Spinal cord (tissue), 10 donors: Measurements from ENCODE around the gene PLCB1. TPM values are rescaled to one million over a fixed set of nuclear protein-coding genes. Genes with fewer than 3 reads are reported as not detected.
"Not testable (repeated sequence)": the region's sequence is repeated elsewhere in the genome, so short reads cannot be mapped to it uniquely, and the experiment has no call there.

ENCODE experiments used
- DNase-seq, 6 donors: peaks; one replicate each; pipeline versions ENCODE4 v3.0.0 to v3.0.0-alpha.2; 2013 to 2015; ENCODE audit warnings: low spot score in 6 of 6, low read depth in 4 of 6
- H3K27ac ChIP-seq: one replicate; pipeline ENCODE4 v1.5.1; 2013; ENCODE audit warnings: low read depth, low read length, control low read depth
- H3K27me3 ChIP-seq: one replicate; pipeline ENCODE4 v1.6.1; 2013; ENCODE audit warnings: low read length; ENCODE audit not compliant: control insufficient read depth, insufficient read depth
- H3K36me3 ChIP-seq: one replicate; pipeline ENCODE4 v1.6.1; 2013; ENCODE audit warnings: low read length; ENCODE audit not compliant: control insufficient read depth, insufficient read depth
- H3K4me1 ChIP-seq: one replicate; pipeline ENCODE4 v1.6.1; 2013; ENCODE audit warnings: low read length; ENCODE audit not compliant: control insufficient read depth, insufficient read depth
- H3K4me3 ChIP-seq: one replicate; pipeline ENCODE4 v1.5.1; 2013; ENCODE audit warnings: low read depth, low read length, control low read depth
- H3K9me3 ChIP-seq: one replicate; pipeline ENCODE4 v1.6.1; 2013; ENCODE audit warnings: low read length; ENCODE audit not compliant: control insufficient read depth, insufficient read depth
- WGBS: methylation state at CpG from one replicate; pipeline ENCODE4 v1.1.5; 2013; ENCODE audit warnings: missing lambda C conversion rate; ENCODE audit not compliant: insufficient coverage; 5-methylcytosine and 5-hydroxymethylcytosine counted together
- polyA plus RNA-seq, 2 donors: library from polyadenylated mRNA; unstranded; fragments of 120-200 nt; gene quantifications; one replicate each; pipeline ENCODE4 v1.2.1, GENCODE V29; 2013; ENCODE audit not compliant: insufficient read length in 2 of 2
- total RNA-seq, 2 donors: library from RNA; depleted of rRNA in 1 of 2; stranded (reverse); fragments of 120-200 nt in 1 of 2; fragments of >200 nt in 1 of 2; gene quantifications; one replicate each; pipeline versions ENCODE4 v1.2.3 to v1.2.4, GENCODE V29; 2013 to 2014
- donor health status: healthy.

The PLCB1 gene
- total and polyA plus RNA-seq, 4 donors, result 42.9 to 111 (median 88.2) TPM

DNA sequence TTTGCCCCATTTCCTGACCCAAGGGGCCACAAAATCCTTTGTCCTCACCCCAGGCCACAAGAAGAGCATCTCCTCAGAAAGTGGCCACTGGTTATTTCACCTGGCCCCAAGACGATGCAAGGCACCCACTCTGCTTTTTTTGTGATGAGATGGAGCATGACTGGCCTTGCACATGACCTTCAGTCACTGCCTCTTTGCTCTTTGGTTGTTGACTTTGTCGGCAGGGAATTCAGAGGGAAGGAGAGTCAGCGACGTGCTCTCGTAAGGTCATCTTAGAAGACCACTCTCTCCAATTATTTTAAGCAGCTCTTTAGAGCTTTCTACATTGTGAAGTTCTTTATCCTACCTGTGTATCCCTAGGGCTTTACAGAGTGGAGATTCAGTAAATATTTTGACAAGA lies 306.7 kb downstream of the PLCB1 start:
- no peaks in the 10 kb centered on the region for H3K36me3 ChIP-seq
- no peak overlapping the region for H3K27ac ChIP-seq
- H3K4me3 ChIP-seq, result no peak overlapping the region
- no peaks in the 10 kb centered on the region for H3K4me1 ChIP-seq
- no peaks in the 10 kb centered on the region for H3K9me3 ChIP-seq
- WGBS, result 84% methylated on average over 2 of the region's 5 CpGs
- no peak for DNase-seq
- no peaks in the 10 kb centered on the region for H3K27me3 ChIP-seq

DNA sequence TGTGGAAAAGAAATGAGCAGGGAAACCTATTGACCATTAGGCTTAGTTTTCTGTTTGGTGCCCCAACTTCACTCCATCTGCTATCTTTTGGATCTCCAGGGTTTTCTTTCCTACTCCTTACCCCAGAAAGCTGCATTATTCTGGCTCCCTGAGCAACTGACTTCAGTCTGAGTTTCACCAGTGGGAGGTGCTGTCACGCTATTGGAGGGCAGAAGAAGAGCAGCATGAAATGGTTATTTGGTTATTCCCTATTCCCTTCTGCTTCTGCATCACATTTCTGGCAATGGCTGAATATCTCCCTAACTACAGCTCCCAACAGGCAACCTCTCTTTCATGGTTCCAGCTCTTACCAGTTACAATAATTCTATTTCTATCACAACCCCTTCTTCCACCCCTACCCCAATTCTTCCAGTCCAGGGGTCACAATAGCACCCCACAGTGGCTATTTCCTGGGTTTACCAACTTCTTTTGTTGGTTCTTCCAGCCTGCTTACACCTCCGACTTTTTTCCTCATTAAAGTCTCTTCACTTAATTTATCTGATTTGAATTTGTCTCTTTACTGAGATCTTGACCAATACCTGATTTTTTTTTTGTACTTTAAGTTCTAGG lies 311.5 kb downstream of the PLCB1 start:
- no peaks in the 10 kb centered on the region for H3K27me3 ChIP-seq
- no peak for DNase-seq
- H3K4me3 ChIP-seq, result no peak overlapping the region
- H3K4me1 ChIP-seq, result no peaks in the 10 kb centered on the region
- H3K27ac ChIP-seq, result no peak overlapping the region
- H3K36me3 ChIP-seq, result no peaks in the 10 kb centered on the region
- no CpG with 5 or more reads among the region's 2 CpGs for WGBS
- no peaks in the 10 kb centered on the region for H3K9me3 ChIP-seq

GRCh38 chr20:8447262-8448120 lies 315.4 kb downstream of the PLCB1 start:
- 83% methylated on average over 1 of the region's 3 CpGs for whole genome bisulfite sequencing
- no peaks in the 10 kb centered on the region for H3K9me3 ChIP-seq

GRCh38 chr20:8449123-8449522 lies 317.1 kb downstream of the PLCB1 start:
- no peak overlapping the region for H3K4me3 ChIP-seq

More at GRCh38 chr20:8447262-8448120, 315.4 kb downstream of the PLCB1 start:
- Histone ChIP-seq H3K27me3 (no peaks in the 10 kb centered on the region), H3K4me1 (no peaks in the 10 kb centered on the region), H3K36me3 (no peaks in the 10 kb centered on the region), H3K27ac (no peak overlapping the region), H3K4me3 (no peak overlapping the region)
- DNase-seq, result no peak

GRCh38 chr20:8454137-8454712 lies 322.2 kb downstream of the PLCB1 start:
- Histone ChIP-seq H3K36me3 (no peaks in the 10 kb centered on the region), H3K4me1 (no peaks in the 10 kb centered on the region), H3K4me3 (no peak overlapping the region), H3K27ac (no peak overlapping the region), H3K9me3 (no peaks in the 10 kb centered on the region), H3K27me3 (no peaks in the 10 kb centered on the region)
- WGBS, result 84% methylated on average over 3 of the region's 6 CpGs
- no peak for DNase-seq

More at GRCh38 chr20:8449123-8449522, 317.1 kb downstream of the PLCB1 start:
- H3K36me3 ChIP-seq, result no peaks in the 10 kb centered on the region
- H3K9me3 ChIP-seq, result no peaks in the 10 kb centered on the region
- WGBS, result no CpG with 5 or more reads among the region's 5 CpGs
- H3K27ac ChIP-seq, result no peak overlapping the region
- H3K27me3 ChIP-seq, result no peaks in the 10 kb centered on the region
- peak in 1 of 6 donors; percentile 40 for DNase-seq
- no peaks in the 10 kb centered on the region for H3K4me1 ChIP-seq

- Histone ChIP-seq H3K9me3 (no peaks in the 10 kb centered on the region), H3K27ac (no peak overlapping the region), H3K4me1 (no peaks in the 10 kb centered on the region), H3K4me3 (no peak overlapping the region), H3K36me3 (no peaks in the 10 kb centered on the region), H3K27me3 (no peaks in the 10 kb centered on the region)
- no peak for DNase-seq
These were observed 324.7 kb downstream of the PLCB1 start for GRCh38 chr20:8456765-8457164.

- no peaks in the 10 kb centered on the region for H3K36me3 ChIP-seq
- H3K27ac ChIP-seq, result no peak overlapping the region
- H3K9me3 ChIP-seq, result no peaks in the 10 kb centered on the region
- no peak overlapping the region for H3K4me3 ChIP-seq
- 70% methylated on average over 2 of the region's 4 CpGs for WGBS
- no peaks in the 10 kb centered on the region for H3K27me3 ChIP-seq
- DNase-seq, result no peak
- H3K4me1 ChIP-seq, result no peaks in the 10 kb centered on the region
These were observed 325.9 kb downstream of the PLCB1 start for GRCh38 chr20:8457978-8458377.

DNA sequence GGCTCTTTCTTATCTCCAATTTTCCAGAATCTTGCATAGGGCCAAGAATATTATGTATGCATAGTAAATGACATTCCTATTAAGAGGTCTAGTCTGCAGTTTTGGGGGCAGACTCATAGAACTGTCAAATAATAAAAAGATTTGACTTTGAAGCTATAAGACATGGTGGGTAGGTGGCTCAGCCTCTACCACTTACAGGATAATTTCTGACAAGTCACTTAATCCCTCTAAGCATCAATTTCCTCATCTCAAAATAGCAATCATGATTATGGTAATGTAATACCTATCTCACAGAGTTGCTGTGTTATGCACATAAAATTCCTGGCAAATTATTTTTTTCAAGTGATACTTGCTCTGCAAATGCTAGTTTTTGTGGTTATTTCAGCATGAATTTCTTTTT lies 329.1 kb downstream of the PLCB1 start:
- no peaks in the 10 kb centered on the region for H3K36me3 ChIP-seq
- no peak for DNase-seq
- no peak overlapping the region for H3K4me3 ChIP-seq
- H3K27ac ChIP-seq, result no peak overlapping the region
- H3K4me1 ChIP-seq, result no peaks in the 10 kb centered on the region
- H3K27me3 ChIP-seq, result no peaks in the 10 kb centered on the region
- H3K9me3 ChIP-seq, result peaks cover 4% of the 10 kb centered on the region

- Histone ChIP-seq H3K4me1 (no peaks in the 10 kb centered on the region), H3K27ac (no peak overlapping the region), H3K27me3 (no peaks in the 10 kb centered on the region), H3K9me3 (peaks cover 4% of the 10 kb centered on the region), H3K4me3 (no peak overlapping the region), H3K36me3 (no peaks in the 10 kb centered on the region)
- no peak for DNase-seq
- 100% methylated on average over 1 of the region's 2 CpGs for WGBS
These were observed 332.3 kb downstream of the PLCB1 start for GRCh38 chr20:8464368-8464767.

DNA sequence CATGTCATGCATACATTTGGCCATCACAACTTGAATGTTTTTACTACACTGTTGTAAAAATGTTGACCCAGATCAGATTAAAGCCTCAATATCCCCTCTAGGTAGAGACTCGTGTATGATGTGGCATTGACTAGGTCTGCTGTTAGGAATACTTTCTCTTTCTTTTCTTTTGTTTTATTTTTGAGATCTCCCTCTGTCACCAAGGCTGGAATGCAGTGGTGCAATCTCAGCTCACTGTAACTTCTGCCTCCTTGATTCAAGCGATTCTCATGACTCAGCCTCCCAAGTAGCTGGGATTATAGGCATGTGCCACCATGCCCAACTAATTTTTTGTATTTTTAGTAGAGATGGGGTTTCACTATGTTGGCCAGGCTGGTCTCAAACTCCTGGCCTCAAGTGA lies 334.7 kb downstream of the PLCB1 start:
- not testable (repeated sequence) for H3K4me3 ChIP-seq, H3K27ac ChIP-seq, H3K27me3 ChIP-seq, H3K4me1 ChIP-seq, H3K9me3 ChIP-seq, DNase-seq, H3K36me3 ChIP-seq
- WGBS, result no CpG with 5 or more reads among the region's 2 CpGs
